22Rv1 (cell line): Measurements from ENCODE around the gene ANKRD35.

Experiments used
- ZFX ChIP-seq: fragments of 450-650 bp; IDR thresholded peaks from 2 replicates; pipeline ENCODE4 v1.6.1; 2017; ENCODE audit warnings: antibody characterized with exemption, borderline replicate concordance
- TF ChIP-seq, protein P1 (sequence below): fragments of 450-650 bp; IDR thresholded peaks from 2 replicates; pipeline ENCODE4 v1.5.1; 2017; ENCODE audit warnings: mild to moderate bottlenecking

GRCh38 chr1:145845144-145845513, 40.5 kb downstream of the ANKRD35 start:
- TF ChIP-seq, protein P1, sequence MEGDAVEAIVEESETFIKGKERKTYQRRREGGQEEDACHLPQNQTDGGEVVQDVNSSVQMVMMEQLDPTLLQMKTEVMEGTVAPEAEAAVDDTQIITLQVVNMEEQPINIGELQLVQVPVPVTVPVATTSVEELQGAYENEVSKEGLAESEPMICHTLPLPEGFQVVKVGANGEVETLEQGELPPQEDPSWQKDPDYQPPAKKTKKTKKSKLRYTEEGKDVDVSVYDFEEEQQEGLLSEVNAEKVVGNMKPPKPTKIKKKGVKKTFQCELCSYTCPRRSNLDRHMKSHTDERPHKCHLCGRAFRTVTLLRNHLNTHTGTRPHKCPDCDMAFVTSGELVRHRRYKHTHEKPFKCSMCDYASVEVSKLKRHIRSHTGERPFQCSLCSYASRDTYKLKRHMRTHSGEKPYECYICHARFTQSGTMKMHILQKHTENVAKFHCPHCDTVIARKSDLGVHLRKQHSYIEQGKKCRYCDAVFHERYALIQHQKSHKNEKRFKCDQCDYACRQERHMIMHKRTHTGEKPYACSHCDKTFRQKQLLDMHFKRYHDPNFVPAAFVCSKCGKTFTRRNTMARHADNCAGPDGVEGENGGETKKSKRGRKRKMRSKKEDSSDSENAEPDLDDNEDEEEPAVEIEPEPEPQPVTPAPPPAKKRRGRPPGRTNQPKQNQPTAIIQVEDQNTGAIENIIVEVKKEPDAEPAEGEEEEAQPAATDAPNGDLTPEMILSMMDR, result no peak
- no peak for TF ChIP-seq ZFX
